Gastrocnemius medialis (tissue), 4 donors: ENCODE measurements around the gene MAP3K4. TPM values are rescaled to one million over a fixed set of nuclear protein-coding genes. Genes with fewer than 3 reads are reported as not detected.

ENCODE experiments used
- ATAC-seq, 2 donors: fragments of 150-250 bp; one replicate each; pipeline ENCODE4 v1.9.1; 2016
- DNase-seq, 2 donors: peaks; one replicate each; pipeline ENCODE4 v3.0.0-alpha.2; 2019
- H3K27ac ChIP-seq, 4 donors: fragments of 200-600 bp; sonication (generic); 1 replicate in 1 of 4; 2 replicates in 3 of 4; pipeline ENCODE4 v1.5.1; 2016 to 2018; ENCODE audit warnings: mild to moderate bottlenecking in 2 of 4, moderate library complexity in 1 of 4
- H3K27me3 ChIP-seq, 3 donors: fragments of 200-600 bp; sonication (generic) in 2 of 3; 1 replicate in 1 of 3; 2 replicates in 2 of 3; pipeline versions ENCODE4 v1.5.1 to v1.6.0; 2016 to 2019; ENCODE audit warnings: mild to moderate bottlenecking in 1 of 3, moderate library complexity in 1 of 3
- H3K36me3 ChIP-seq, 2 donors: fragments of 200-600 bp; sonication (generic) in 1 of 2; one replicate each; pipeline ENCODE4 v1.5.1; 2017 to 2018
- H3K4me1 ChIP-seq, 2 donors: fragments of 200-600 bp; sonication (generic) in 1 of 2; one replicate each; pipeline ENCODE4 v1.5.1; 2016 to 2017; ENCODE audit warnings: mild to moderate bottlenecking in 2 of 2
- H3K4me3 ChIP-seq, 4 donors: fragments of 200-600 bp; sonication (generic) in 3 of 4; 1 replicate in 1 of 4; 2 replicates in 3 of 4; pipeline ENCODE4 v1.5.1; 2016 to 2019; ENCODE audit warnings: mild to moderate bottlenecking in 2 of 4
- H3K9me3 ChIP-seq, 3 donors: fragments of 200-600 bp; sonication (generic) in 2 of 3; 1 replicate in 1 of 3; 2 replicates in 2 of 3; pipeline ENCODE4 v1.5.1; 2016 to 2019
- POLR2A ChIP-seq, 2 donors: fragments of 450-650 bp; IDR thresholded peaks; one replicate each; pipeline ENCODE4 v1.6.1; 2017; ENCODE audit warnings: antibody characterized with exemption in 2 of 2, mild to moderate bottlenecking in 2 of 2, moderate library complexity in 2 of 2
- in situ Hi-C, 4 donors: fragments of 200-750 bp; cut with MboI; loops; one replicate each; pipeline versions ENCODE4 v1.15.0 to v1.8.0; 2017; ENCODE audit warnings: low sequenced_read_pairs in 4 of 4
- intact Hi-C: fragments of 100-400 bp; cut with DNase I; formaldehyde crosslinking; loops from one replicate; pipeline ENCODE4 v1.15.1; 2023; ENCODE audit warnings: low total_unique reads
- total RNA-seq, 4 donors: library from RNA; depleted of rRNA; stranded (reverse); fragments of >200 nt; gene quantifications; one replicate each; pipeline versions ENCODE4 v1.1.0 to v1.2.3, GENCODE V29; 2016
- TF ChIP-seq, protein P1 (sequence below), 5 experiments: fragments of 450-650 bp in 3 of 5; fragments of 200-600 bp in 2 of 5; sonication (generic) in 2 of 5; IDR thresholded peaks in 4 of 5; conservative IDR thresholded peaks in 1 of 5; 1 replicate in 4 of 5; 2 replicates in 1 of 5; pipeline ENCODE4 v1.5.1; 2016 to 2019; ENCODE audit warnings: antibody characterized with exemption in 5 of 5, mild to moderate bottlenecking in 3 of 5, moderate library complexity in 3 of 5

Gene MAP3K4
- total RNA-seq, 4 donors from 2014 or later = 17.4 to 28.1 (median 23.6) TPM

DNA sequence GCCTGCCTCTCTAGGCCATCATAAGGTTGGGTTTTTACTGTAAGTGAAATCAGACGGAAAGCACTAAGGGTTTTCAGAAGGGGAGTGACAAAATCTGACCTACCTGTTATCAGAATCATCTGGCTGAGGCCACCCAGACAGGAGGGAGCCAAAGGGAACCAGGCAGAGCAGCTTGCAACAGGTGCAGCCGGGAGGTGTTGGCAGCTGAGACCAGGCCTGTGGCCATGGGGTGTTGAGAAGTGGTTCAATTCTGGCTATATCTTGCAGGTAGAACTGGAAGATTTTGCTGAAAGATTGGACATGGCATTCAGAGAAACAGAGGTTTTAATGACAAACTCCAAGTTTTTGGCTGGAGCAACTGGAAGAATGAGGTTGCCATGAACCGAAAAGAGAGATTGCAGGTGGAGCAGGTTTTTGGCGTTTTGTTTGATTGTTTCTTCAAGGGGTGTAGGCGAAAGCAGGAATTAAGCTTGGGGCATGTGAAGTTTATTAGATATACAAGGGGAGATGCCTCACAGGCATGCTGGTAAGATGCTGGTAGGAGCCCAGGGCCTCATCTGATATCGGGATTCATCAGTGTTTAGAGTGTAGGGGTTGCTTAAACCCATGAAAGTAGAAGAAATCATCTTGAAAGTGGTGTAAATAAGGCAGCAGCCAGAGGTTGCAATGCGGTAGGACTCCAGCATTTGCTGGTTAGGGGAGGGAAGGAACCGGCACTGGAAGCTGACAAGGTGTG, 35.1 kb upstream of the MAP3K4 start:
- in situ Hi-C loops (no loop called here), intact Hi-C loops (no loop called here)
- no peaks in the 10 kb centered on the region for H3K27me3 ChIP-seq
- TF ChIP-seq, protein P1, sequence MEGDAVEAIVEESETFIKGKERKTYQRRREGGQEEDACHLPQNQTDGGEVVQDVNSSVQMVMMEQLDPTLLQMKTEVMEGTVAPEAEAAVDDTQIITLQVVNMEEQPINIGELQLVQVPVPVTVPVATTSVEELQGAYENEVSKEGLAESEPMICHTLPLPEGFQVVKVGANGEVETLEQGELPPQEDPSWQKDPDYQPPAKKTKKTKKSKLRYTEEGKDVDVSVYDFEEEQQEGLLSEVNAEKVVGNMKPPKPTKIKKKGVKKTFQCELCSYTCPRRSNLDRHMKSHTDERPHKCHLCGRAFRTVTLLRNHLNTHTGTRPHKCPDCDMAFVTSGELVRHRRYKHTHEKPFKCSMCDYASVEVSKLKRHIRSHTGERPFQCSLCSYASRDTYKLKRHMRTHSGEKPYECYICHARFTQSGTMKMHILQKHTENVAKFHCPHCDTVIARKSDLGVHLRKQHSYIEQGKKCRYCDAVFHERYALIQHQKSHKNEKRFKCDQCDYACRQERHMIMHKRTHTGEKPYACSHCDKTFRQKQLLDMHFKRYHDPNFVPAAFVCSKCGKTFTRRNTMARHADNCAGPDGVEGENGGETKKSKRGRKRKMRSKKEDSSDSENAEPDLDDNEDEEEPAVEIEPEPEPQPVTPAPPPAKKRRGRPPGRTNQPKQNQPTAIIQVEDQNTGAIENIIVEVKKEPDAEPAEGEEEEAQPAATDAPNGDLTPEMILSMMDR (IDR thresholded peaks at IDR 0.05 in 4 of 5, conservative IDR thresholded peaks at IDR 0.05 in 1 of 5) = no peak
- TF ChIP-seq POLR2A (IDR thresholded peaks at IDR 0.05) = no peak
- H3K9me3 ChIP-seq = no peaks in the 10 kb centered on the region
- H3K4me1 ChIP-seq = no peaks in the 10 kb centered on the region
- H3K4me3 ChIP-seq = no peak overlapping the region
- ATAC-seq = no peak
- DNase-seq = no peak
- H3K27ac ChIP-seq = no peak overlapping the region
- H3K36me3 ChIP-seq = no peaks in the 10 kb centered on the region

DNA sequence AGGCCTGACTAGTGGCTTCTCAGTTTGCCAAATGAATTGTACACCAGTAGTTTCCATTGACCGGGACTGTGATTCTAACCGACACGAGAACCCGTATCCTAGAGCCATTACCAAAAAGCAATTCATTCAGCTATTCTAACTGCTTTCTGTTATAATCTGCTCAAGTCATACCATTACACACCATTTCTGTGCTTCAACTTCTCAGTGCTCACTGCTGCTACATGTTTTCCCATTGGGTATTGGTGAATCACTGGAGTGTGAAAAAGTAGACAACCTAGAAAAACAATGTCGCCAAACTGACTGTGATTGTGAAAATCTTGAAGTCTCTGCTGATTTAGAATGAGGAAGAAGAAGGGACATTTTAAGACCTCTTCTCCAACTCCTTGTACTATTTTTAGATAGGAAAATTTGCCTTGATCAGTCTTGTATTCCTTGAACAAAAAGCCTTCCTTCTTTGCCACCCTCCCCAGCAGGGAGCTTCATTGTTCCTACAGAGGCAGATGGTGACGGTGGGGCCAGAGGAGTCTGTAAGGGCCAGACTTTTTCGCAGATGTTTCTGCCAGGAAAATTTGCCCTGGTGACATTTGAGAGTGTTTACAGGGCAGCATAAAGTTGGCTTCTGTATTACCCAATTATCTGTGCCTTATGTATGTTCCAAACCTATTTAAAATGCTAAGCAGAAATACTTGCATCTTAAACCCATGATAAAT, 31.7 kb upstream of the MAP3K4 start:
- intact Hi-C loops = no loop called here
- TF ChIP-seq, protein P1 (IDR thresholded peaks at IDR 0.05 in 4 of 5, conservative IDR thresholded peaks at IDR 0.05 in 1 of 5) = no peak
- no peak for TF ChIP-seq POLR2A (IDR thresholded peaks at IDR 0.05)
- Histone ChIP-seq H3K4me1 (no peaks in the 10 kb centered on the region), H3K27ac (no peak overlapping the region), H3K4me3 (no peak overlapping the region), H3K27me3 (no peaks in the 10 kb centered on the region), H3K36me3 (no peaks in the 10 kb centered on the region), H3K9me3 (no peaks in the 10 kb centered on the region)
- DNase-seq (no peak), ATAC-seq (no peak)
- in situ Hi-C loops = no loop called here

DNA sequence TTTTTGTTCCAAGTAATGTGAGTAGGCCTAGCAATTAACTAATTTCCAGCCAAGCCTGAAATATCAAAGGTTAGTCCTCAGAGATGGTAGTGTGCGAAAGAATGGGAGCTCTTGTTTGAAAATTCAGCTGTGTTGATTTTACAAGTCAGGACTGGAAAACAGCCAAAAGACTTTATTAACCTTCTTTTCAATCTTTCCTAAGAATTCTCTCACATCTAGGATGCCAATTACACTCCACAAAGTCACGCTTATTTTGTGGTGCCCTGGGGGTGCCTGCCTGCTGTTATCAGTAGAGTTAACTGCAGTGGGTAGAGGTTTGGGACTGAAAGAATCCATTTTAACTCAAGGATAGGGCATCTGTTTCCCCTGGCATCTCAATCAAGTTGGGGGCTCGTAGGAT, 30.7 kb upstream of the MAP3K4 start:
- Histone ChIP-seq H3K27ac (no peak overlapping the region), H3K4me3 (no peak overlapping the region), H3K27me3 (no peaks in the 10 kb centered on the region), H3K36me3 (no peaks in the 10 kb centered on the region), H3K4me1 (no peaks in the 10 kb centered on the region), H3K9me3 (no peaks in the 10 kb centered on the region)
- ATAC-seq (no peak), DNase-seq (no peak)
- intact Hi-C loops (no loop called here), in situ Hi-C loops (no loop called here)
- TF ChIP-seq, protein P1 (IDR thresholded peaks at IDR 0.05 in 4 of 5, conservative IDR thresholded peaks at IDR 0.05 in 1 of 5) = no peak
- no peak for TF ChIP-seq POLR2A (IDR thresholded peaks at IDR 0.05)

DNA sequence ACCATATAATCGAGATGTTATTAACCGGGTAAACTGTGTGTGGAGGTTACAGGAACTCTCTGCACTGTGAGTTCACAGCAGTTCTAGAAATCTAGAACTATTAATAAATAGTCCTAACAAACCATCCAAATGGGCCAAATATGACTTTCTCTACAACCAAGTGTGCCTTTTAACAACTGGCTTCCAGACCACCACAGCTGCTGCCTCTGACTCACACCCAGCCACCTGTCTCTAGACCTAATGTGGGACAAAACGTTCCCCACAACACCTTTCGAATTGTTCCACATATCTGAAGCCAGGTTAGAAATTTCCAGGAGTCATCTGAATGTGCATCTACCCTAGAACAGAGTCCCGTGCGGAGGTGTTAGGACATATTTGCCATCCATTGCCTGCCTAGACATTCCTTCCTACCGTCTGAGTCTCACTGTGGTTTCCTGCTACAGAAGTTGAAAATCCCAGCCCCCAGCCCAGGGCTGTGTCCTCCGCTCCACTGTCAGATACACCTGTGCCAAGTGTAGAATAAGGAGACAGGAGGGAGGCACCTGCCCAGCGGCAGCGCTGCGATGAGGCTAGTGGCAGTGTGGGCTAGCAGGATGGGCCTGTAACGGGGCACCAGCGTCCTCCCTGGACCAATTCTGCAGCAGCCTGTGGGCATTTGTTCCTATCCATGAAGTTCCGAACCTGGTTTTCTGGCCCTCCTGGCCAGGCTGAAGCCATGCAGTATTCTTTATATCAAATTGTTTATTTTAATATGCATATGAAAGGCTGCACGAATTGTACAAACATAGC, 28.5 kb upstream of the MAP3K4 start:
- intact Hi-C loops = no loop called here
- Histone ChIP-seq H3K36me3 (no peaks in the 10 kb centered on the region), H3K4me1 (no peaks in the 10 kb centered on the region), H3K27me3 (no peaks in the 10 kb centered on the region), H3K4me3 (no peak overlapping the region), H3K9me3 (no peaks in the 10 kb centered on the region), H3K27ac (no peak overlapping the region)
- TF ChIP-seq, protein P1 (IDR thresholded peaks at IDR 0.05 in 4 of 5, conservative IDR thresholded peaks at IDR 0.05 in 1 of 5) = no peak
- TF ChIP-seq POLR2A (IDR thresholded peaks at IDR 0.05) = no peak
- ATAC-seq = no peak
- no peak for DNase-seq
- in situ Hi-C loops = no loop called here
